ENCODE data around the gene GPANK1. TPM values are rescaled to one million over a fixed set of nuclear protein-coding genes. Genes with fewer than 3 reads are reported as not detected.

Gene GPANK1
- total RNA-seq, 1 experiment from 2014 or later: 29.1 TPM

GRCh38 chr6:31660381-31661261, 4.2 kb downstream of the GPANK1 start, which contains the start of gene C6orf47 (continued):
- TF ChIP-seq E2F1 (CRISPR knock-in tag; IDR thresholded peaks at IDR 0.05) (0 out of 2 replicates have a peak, but pooled peaks have one; percentile 23), ETV6 (CRISPR knock-in tag; IDR thresholded peaks at IDR 0.05) (peak; percentile 53; the same call in 1 of the 2 replicates), ZNF138 (CRISPR knock-in tag; conservative IDR thresholded peaks at IDR 0.05) (no peak), NFYB (CRISPR knock-in tag; conservative IDR thresholded peaks at IDR 0.05; ENCODE audit: low read depth) (no peak), ZNF396 (CRISPR knock-in tag; IDR thresholded peaks at IDR 0.05; ENCODE audit: borderline replicate concordance) (no peak), TCF7 (CRISPR knock-in tag; IDR thresholded peaks at IDR 0.05; ENCODE audit: low read depth) (no peak), PRDM15 (CRISPR knock-in tag; IDR thresholded peaks at IDR 0.05) (peak; percentile 83), NFE2L1 (CRISPR knock-in tag; IDR thresholded peaks at IDR 0.05) (no peak), FOXK1 (CRISPR knock-in tag; IDR thresholded peaks at IDR 0.05) (0 out of 2 replicates have a peak, but pooled peaks have one; percentile 15), NR1H2 (CRISPR knock-in tag; IDR thresholded peaks at IDR 0.05) (no peak)
- TF ChIP-seq, protein P1, sequence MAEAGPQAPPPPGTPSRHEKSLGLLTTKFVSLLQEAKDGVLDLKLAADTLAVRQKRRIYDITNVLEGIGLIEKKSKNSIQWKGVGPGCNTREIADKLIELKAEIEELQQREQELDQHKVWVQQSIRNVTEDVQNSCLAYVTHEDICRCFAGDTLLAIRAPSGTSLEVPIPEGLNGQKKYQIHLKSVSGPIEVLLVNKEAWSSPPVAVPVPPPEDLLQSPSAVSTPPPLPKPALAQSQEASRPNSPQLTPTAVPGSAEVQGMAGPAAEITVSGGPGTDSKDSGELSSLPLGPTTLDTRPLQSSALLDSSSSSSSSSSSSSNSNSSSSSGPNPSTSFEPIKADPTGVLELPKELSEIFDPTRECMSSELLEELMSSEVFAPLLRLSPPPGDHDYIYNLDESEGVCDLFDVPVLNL (CRISPR knock-in tag; IDR thresholded peaks at IDR 0.05; ENCODE audit: borderline replicate concordance, low read depth): no peak
- TF ChIP-seq, protein P2, sequence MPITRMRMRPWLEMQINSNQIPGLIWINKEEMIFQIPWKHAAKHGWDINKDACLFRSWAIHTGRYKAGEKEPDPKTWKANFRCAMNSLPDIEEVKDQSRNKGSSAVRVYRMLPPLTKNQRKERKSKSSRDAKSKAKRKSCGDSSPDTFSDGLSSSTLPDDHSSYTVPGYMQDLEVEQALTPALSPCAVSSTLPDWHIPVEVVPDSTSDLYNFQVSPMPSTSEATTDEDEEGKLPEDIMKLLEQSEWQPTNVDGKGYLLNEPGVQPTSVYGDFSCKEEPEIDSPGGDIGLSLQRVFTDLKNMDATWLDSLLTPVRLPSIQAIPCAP (CRISPR knock-in tag; IDR thresholded peaks at IDR 0.05): no peak
- TF ChIP-seq, protein P3, sequence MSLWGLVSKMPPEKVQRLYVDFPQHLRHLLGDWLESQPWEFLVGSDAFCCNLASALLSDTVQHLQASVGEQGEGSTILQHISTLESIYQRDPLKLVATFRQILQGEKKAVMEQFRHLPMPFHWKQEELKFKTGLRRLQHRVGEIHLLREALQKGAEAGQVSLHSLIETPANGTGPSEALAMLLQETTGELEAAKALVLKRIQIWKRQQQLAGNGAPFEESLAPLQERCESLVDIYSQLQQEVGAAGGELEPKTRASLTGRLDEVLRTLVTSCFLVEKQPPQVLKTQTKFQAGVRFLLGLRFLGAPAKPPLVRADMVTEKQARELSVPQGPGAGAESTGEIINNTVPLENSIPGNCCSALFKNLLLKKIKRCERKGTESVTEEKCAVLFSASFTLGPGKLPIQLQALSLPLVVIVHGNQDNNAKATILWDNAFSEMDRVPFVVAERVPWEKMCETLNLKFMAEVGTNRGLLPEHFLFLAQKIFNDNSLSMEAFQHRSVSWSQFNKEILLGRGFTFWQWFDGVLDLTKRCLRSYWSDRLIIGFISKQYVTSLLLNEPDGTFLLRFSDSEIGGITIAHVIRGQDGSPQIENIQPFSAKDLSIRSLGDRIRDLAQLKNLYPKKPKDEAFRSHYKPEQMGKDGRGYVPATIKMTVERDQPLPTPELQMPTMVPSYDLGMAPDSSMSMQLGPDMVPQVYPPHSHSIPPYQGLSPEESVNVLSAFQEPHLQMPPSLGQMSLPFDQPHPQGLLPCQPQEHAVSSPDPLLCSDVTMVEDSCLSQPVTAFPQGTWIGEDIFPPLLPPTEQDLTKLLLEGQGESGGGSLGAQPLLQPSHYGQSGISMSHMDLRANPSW (CRISPR knock-in tag; conservative IDR thresholded peaks at IDR 0.05; ENCODE audit: low read depth): no peak

DNA sequence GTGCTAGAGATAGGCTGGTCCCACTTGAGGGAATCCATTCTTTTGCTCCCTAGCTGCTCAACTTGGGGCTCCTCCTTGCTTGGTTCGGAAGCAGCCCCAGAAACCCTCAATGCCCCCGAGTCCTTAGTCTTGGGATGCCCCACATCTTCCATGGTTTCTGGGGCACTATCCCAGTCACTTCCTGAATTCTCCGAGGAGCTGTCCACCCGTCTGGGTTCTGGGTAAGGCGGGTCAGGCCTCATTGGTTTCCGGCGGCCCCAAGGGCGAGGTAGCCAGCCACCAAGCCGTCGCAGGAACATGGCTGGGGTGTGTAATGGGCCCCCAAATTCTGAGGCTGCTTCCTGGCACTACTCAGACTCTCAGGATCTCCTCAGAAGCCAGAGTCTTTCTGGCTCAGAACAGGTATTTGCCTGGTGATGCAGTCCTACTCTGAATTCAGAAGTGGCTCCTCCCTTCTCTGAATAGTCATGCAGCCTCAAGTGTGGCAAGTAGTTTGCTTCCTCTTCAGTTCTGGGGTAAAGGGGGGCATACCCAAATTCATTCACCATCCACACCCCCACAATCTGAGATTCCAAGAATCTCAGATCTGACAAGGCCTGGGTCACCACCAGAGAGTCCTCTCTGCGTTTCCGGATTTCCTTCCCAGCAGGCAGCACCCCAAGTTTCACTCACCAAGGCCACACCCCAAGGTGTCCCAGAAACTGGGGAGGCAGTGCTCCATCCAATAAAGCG, 5.0 kb downstream of the GPANK1 start:
- Mint-ChIP-seq H3K27ac (peak overlapping the region; percentile 83), H3K27me3 (ENCODE audit: low read depth) (no peaks in the 10 kb centered on the region), H3K9me3 (no peaks in the 10 kb centered on the region), H3K4me1 (peaks cover 37% of the 10 kb centered on the region), H3K4me3 (peak overlapping the region; percentile 89), H3K36me3 (peaks cover 29% of the 10 kb centered on the region)
- ATAC-seq (no peak; the same call in 1 of the 2 replicates), DNase-seq (ENCODE audit: low spot score) (no peak)
- ChIA-PET POLR2A (interaction anchor here (0.9 to 1.4 kb wide), 5 partner anchors 8 to 79 kb away, joined by 3 to 11 read pairs (median 4); partner anchors contain the start of genes ABHD16A, BAG6 and MSH5), CTCF (interaction anchor here (1.0 to 2.2 kb wide), 12 partner anchors 8 to 293 kb away, joined by 3 to 14 read pairs (median 8); partner anchors contain the start of genes ATP6V1G2, BAG6, CLIC1 and DDAH2)
- TF ChIP-seq, protein P4, sequence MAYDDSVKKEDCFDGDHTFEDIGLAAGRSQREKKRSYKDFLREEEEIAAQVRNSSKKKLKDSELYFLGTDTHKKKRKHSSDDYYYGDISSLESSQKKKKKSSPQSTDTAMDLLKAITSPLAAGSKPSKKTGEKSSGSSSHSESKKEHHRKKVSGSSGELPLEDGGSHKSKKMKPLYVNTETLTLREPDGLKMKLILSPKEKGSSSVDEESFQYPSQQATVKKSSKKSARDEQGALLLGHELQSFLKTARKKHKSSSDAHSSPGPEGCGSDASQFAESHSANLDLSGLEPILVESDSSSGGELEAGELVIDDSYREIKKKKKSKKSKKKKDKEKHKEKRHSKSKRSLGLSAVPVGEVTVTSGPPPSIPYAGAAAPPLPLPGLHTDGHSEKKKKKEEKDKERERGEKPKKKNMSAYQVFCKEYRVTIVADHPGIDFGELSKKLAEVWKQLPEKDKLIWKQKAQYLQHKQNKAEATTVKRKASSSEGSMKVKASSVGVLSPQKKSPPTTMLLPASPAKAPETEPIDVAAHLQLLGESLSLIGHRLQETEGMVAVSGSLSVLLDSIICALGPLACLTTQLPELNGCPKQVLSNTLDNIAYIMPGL (CRISPR knock-in tag; IDR thresholded peaks at IDR 0.05): no peak
- TF ChIP-seq NFATC4 (CRISPR knock-in tag; IDR thresholded peaks at IDR 0.05) (no peak), ARID4B (CRISPR knock-in tag; IDR thresholded peaks at IDR 0.05; ENCODE audit: borderline replicate concordance) (no peak)

Data from WTC11 (cell line).